ENCODE data around the gene CHST3.

The CHST3 gene

DNA sequence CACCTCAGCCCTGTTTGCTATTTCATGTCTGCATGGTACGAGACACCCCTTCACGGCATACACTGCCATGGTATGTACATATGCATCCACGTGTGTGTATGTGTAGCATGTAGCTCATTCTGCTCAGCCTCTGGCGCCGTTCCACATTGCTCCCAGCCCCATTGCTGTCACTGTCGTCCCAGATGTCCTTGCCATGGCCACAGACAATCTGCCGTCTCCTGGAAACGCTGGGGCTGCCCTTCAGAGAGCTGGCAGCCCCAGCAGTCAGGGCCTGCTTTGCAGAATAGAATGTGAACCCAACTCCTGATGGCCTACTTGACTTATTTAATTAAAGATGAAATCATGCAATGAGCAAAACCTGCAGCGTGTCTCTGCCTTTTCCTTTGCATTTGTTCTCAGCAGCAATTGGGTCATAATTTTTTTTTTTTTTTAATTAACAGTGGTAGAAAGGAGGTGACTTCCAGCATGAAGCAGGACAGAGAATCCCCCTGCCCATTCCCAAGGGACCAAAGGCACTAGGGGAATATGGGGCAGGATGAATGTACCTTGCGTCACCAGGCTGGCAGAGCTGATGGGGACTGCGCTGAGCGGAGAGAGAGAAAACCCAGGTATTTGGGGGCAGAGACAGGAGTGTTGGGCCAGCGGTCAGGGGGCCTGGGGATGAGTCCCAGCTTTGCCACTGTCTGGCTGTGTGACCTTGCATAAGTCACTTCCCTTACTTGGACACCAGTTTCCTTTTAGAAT, 49.2 kb downstream of the CHST3 start:
- no peak overlapping the region for H3K4me3 ChIP-seq (ENCODE audit: low read length)
- no peak for DNase-seq (ENCODE audit: low read depth)
- TF ChIP-seq, protein P1, sequence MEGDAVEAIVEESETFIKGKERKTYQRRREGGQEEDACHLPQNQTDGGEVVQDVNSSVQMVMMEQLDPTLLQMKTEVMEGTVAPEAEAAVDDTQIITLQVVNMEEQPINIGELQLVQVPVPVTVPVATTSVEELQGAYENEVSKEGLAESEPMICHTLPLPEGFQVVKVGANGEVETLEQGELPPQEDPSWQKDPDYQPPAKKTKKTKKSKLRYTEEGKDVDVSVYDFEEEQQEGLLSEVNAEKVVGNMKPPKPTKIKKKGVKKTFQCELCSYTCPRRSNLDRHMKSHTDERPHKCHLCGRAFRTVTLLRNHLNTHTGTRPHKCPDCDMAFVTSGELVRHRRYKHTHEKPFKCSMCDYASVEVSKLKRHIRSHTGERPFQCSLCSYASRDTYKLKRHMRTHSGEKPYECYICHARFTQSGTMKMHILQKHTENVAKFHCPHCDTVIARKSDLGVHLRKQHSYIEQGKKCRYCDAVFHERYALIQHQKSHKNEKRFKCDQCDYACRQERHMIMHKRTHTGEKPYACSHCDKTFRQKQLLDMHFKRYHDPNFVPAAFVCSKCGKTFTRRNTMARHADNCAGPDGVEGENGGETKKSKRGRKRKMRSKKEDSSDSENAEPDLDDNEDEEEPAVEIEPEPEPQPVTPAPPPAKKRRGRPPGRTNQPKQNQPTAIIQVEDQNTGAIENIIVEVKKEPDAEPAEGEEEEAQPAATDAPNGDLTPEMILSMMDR (IDR thresholded peaks at IDR 0.05; ENCODE audit: insufficient read depth, low read depth, low read length, missing control alignments): no peak

DNA sequence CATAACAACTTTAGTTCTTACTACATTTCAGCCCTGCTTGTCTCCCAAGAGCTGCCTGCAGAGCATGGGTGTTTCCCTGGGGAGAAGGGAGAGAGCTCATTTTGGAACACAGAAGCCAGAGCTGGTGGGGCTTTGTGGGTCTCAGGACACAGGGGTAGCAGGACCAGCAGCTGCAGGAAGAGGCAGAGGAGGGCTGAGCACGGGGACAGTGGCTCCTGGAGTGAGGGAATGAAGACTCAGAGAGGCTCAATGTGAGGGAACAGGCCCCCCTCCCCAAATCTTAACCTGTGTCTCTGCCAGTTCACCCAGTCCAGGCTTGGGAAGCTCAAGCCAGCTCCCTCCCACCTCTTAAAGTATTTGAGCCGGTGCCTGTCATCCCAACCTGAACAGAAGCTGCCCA, 50.0 kb downstream of the CHST3 start:
- TF ChIP-seq, protein P1 (IDR thresholded peaks at IDR 0.05; ENCODE audit: insufficient read depth, low read depth, low read length, missing control alignments): no peak
- no peak for DNase-seq (ENCODE audit: low read depth)
- H3K4me3 ChIP-seq (ENCODE audit: low read length): no peak overlapping the region

DNA sequence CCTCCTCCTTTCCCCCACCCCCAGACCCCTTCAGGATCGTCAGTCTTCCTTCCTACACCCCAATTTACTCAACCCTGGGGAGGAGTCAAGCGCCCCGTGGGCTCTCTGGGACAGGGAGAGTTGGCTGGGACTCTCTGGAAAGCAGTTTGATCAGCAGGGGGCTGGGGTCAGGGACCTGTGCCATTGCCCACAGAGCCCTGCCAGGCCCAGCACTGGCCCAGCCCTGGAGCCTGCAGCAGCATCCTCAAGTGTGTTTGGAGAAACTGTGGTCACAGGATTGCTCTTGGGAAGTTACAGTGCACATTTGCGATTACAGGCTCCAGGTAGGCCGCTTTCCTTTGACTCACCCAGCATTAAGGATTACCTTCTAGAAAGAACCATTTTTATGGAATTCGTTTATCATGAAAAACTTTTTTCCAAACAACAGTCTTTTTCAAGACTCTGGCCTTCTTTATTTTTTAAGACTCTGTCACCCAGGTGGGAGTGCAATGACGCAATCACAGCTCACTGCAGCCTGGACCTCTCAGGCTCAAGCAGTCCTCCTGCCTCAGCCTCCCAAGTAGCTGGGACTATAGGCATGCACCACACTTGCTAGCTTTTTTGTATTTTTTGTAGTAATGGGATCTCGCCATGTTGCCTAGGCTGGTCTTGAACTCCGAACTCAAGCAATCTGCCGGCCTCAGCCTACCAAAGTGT, 50.7 kb downstream of the CHST3 start:
- TF ChIP-seq, protein P1 (IDR thresholded peaks at IDR 0.05; ENCODE audit: insufficient read depth, low read depth, low read length, missing control alignments): no peak
- DNase-seq (ENCODE audit: low read depth): no peak
- H3K4me3 ChIP-seq (ENCODE audit: low read length): no peak overlapping the region

DNA sequence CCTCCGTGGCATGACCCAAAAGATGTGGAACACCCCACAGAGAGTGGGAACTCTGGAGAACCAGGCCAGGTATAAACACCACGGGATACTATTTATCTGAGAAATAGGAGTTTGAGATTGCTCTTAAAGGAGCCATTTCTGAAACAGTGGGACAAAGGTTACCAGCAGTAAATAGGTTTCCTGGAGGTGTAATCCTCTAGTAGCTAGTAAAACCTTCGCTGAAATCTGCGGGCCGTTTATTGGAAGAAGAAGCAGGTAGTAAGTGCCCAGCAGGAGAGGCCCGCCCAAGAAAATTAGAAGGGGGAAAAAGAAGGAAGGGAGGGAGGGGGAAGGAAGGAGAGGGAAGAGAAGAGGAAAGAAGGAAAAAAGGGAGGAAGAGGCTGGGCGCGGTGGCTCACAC, 51.6 kb downstream of the CHST3 start:
- TF ChIP-seq, protein P1 (IDR thresholded peaks at IDR 0.05; ENCODE audit: insufficient read depth, low read depth, low read length, missing control alignments): no peak
- DNase-seq (ENCODE audit: low read depth): no peak
- no peak overlapping the region for H3K4me3 ChIP-seq (ENCODE audit: low read length)

DNA sequence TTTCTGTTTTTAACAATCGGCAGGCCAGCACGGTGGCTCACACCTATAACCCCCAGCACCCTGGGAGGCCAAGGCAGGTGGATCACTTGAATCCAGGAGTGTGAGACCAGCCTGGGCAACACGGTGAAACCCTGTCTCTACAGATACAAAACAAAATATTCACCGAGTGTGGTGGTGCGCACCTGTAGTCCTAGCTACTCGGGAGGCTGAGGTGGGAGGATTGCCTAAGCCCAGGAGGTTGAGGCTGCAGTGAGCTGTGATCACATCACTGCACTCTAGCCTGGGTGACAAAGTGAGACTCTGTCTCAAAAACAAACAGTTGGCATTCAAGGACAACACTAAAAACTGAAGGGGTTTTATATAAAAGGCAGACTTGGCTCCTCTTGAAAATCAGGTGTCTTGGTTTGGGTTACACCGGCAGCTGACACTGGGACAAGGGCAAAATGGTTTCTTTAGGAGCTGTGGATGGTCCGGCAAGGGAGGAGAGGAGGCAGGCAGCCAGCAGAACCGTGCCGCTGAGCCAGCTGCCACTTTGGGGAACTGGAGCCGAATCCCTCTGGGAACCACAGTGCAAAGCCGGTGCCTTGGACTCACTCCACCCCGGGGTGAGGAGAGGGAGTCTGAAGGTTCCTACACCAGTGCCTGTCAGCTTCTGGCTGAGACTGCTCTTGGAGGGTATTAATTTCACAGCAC, 52.6 kb downstream of the CHST3 start:
- H3K4me3 ChIP-seq (ENCODE audit: low read length): no peak overlapping the region
- TF ChIP-seq, protein P1 (IDR thresholded peaks at IDR 0.05; ENCODE audit: insufficient read depth, low read depth, low read length, missing control alignments): no peak
- DNase-seq (ENCODE audit: low read depth): no peak

DNA sequence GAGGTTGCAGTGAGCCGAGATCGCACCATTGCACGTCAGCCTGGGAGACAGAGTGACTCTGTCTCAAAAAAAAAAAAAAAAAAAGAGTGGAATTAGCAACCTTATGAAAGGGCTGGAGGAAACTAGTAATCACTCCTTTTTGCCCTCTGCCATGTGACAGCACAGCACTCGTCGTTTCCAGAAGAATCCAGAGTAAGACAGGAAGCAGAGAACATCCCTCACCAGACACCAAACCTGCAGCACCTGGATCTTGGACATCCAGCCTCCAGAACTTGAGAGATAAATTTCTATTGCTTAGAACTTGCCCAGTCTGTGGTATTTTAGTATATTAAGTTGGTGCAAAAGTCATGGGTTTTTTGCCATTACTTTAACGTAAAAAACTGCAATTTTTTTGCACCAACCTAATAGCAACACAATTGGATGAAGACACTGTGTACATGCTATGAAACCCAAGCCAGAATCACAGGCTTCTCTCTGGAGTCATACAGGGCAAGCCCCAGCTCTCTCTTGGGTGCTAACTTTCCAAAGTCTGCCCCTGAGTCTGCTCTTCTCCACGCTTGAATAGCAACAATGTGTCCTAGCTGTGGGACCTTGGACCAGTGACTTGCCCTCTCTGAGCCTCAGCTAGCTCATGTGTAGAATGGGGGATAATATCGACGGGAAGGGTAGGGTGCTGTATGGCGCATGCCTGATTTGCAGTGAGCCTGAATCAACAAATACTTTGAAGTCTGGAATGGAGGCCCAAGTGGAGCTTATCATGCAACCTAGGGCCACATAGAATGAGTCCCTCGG, 55.1 kb downstream of the CHST3 start:
- no peak overlapping the region for H3K4me3 ChIP-seq (ENCODE audit: low read length)
- TF ChIP-seq, protein P1 (IDR thresholded peaks at IDR 0.05; ENCODE audit: insufficient read depth, low read depth, low read length, missing control alignments): no peak
- DNase-seq (ENCODE audit: low read depth): no peak

Data from epithelial cell of esophagus (primary cell).